HepG2 (cell line): ENCODE measurements around the gene LUC7L2. TPM values are rescaled to one million over a fixed set of nuclear protein-coding genes. Genes with fewer than 3 reads are reported as not detected.
A peak's percentile ranks its signal among the peaks of the same experiment; 100 is the strongest.

Experiments used
- ATAC-seq: fragments of 200-7000 bp; cut with Tn5 transposase; 3 replicates; pipeline ENCODE4 v1.9.1; 2020; ENCODE audit warnings: mild to moderate bottlenecking, moderate library complexity
- BruUV-seq: library from RNA; stranded (reverse); fragments of 400-500 nt; replicated peaks from 2 replicates; lab custom pipeline; 2021; lab: Mats Ljungman, UMichigan
- CTCF ChIA-PET: fragments of 300-600 bp; formaldehyde crosslinking; extraction: SDS; loops from one replicate; lab custom pipeline; 2021; ENCODE audit warnings: low total read pairs, inconsistent platforms, low intra/inter-chr PET ratio; lab: Yijun Ruan, JAX
- POLR2A ChIA-PET: fragments of 350-600 bp; sonication (Branson Sonifier 250); formaldehyde crosslinking; loops from one replicate; lab custom pipeline; 2020; ENCODE audit warnings: antibody characterized with exemption, inconsistent platforms; lab: Yijun Ruan, JAX
- DNase-seq: peaks from one replicate; pipeline ENCODE4 v3.0.0-alpha.2; 2015; ENCODE audit warnings: low spot score
- FAIRE-seq: peaks from 3 replicates; lab custom pipeline; 2011; peaks lifted over from hg19 to GRCh38; lab: Jason Lieb, UNC
- H2AFZ ChIP-seq: one replicate; pipeline ENCODE4 v1.6.1; 2011; ENCODE audit warnings: low read length, inconsistent platforms
- H3K27ac ChIP-seq: fragments of 300-600 bp; 3 replicates; pipeline ENCODE4 v1.8.0; 2011; ENCODE audit warnings: mixed run types, mild to moderate bottlenecking, mixed read lengths, low read length, inconsistent platforms; ENCODE audit not compliant: insufficient read depth; ENCODE audit errors: extremely low read length
- H3K27me3 ChIP-seq, 2 experiments: fragments of 200-600 bp in 1 of 2; 2 replicates in 1 of 2; 3 replicates in 1 of 2; pipeline versions ENCODE4 v1.6.0 to v1.8.0; 2011; ENCODE audit warnings: low read length in 2 of 2, mild to moderate bottlenecking in 2 of 2, moderate library complexity in 2 of 2, inconsistent platforms in 1 of 2; ENCODE audit not compliant: insufficient read depth in 2 of 2, control insufficient read depth in 1 of 2
- H3K36me3 ChIP-seq, 2 experiments: fragments of 200-600 bp in 1 of 2; replicated peaks in 1 of 2; 2 replicates in 1 of 2; 3 replicates in 1 of 2; pipeline versions ENCODE4 v1.5.1 to v1.8.0; 2011; ENCODE audit warnings: low read length in 2 of 2, inconsistent platforms in 1 of 2; ENCODE audit not compliant: insufficient read depth in 2 of 2, control insufficient read depth in 1 of 2
- H3K4me1 ChIP-seq: 2 replicates; pipeline ENCODE4 v1.5.1; 2012; ENCODE audit warnings: low read length, inconsistent platforms; ENCODE audit not compliant: insufficient read depth
- H3K4me2 ChIP-seq: 2 replicates; pipeline ENCODE4 v1.6.0; 2011; ENCODE audit warnings: low read depth, low read length, inconsistent platforms
- H3K4me3 ChIP-seq, 3 experiments: fragments of 200-600 bp in 1 of 3; sonication (generic), shearing (Covaris generic) in 1 of 3; replicated peaks in 1 of 3; 2 replicates each; pipeline ENCODE4 v1.5.1; 2011 to 2016; ENCODE audit warnings: low read length in 3 of 3, inconsistent platforms in 2 of 3, low read depth in 2 of 3, mild to moderate bottlenecking in 2 of 3, control low read depth in 1 of 3, mixed read lengths in 1 of 3; ENCODE audit not compliant: insufficient read depth in 1 of 3
- H3K79me2 ChIP-seq: one replicate; pipeline ENCODE4 v1.6.1; 2011; ENCODE audit warnings: low read length, inconsistent platforms; ENCODE audit not compliant: insufficient read depth
- H3K9ac ChIP-seq: 2 replicates; pipeline ENCODE4 v1.6.0; 2011; ENCODE audit warnings: mild to moderate bottlenecking, low read depth, low read length, inconsistent platforms; ENCODE audit not compliant: insufficient read depth
- H3K9me3 ChIP-seq: 2 replicates; pipeline ENCODE4 v1.5.1; 2012; ENCODE audit warnings: mild to moderate bottlenecking, low read length
- H4K20me1 ChIP-seq: 2 replicates; pipeline ENCODE4 v1.6.0; 2011; ENCODE audit warnings: inconsistent platforms, mild to moderate bottlenecking, low read length, moderate library complexity; ENCODE audit not compliant: insufficient read depth
- SIN3B ChIP-seq: fragments of 150-350 bp; IDR thresholded peaks from 2 replicates; pipeline ENCODE4 v1.6.1; 2014; ENCODE audit warnings: low read length
- ZBED4 ChIP-seq: sonication (generic); formaldehyde crosslinking; IDR thresholded peaks from 2 replicates; pipeline ENCODE4 v1.4.0; 2020; ENCODE audit warnings: missing genetic modification reagents, borderline replicate concordance
- ZNF121 ChIP-seq: sonication (generic); formaldehyde crosslinking; IDR thresholded peaks from 2 replicates; pipeline ENCODE4 v1.5.0; 2020; ENCODE audit warnings: mild to moderate bottlenecking, missing genetic modification reagents
- ZNF597 ChIP-seq: sonication (generic); formaldehyde crosslinking; IDR thresholded peaks from 2 replicates; pipeline ENCODE4 v1.5.0; 2020; ENCODE audit warnings: missing genetic modification reagents
- ZNF639 ChIP-seq: conservative IDR thresholded peaks from 2 replicates; pipeline ENCODE4 v1.6.1; 2018; ENCODE audit warnings: missing genetic modification reagents
- WGBS: methylation state at CpG from one replicate; pipeline ENCODE4 v1.1.6; 2017; ENCODE audit warnings: low lambda C conversion rate; 5-methylcytosine and 5-hydroxymethylcytosine counted together
- in situ Hi-C: cut with HindIII; loops from 2 replicates; pipeline ENCODE4 v1.10.0; 2017; ENCODE audit warnings: low pct_unique_long_range_greater_than_20kb; ENCODE audit not compliant: extremely low pct_ligation_motif_present
- intact Hi-C: fragments of 100-400 bp; cut with micrococcal nuclease; formaldehyde crosslinking; loops from one replicate; pipeline ENCODE4 v1.10.0; 2022; ENCODE audit not compliant: unreplicated experiment
- polyA plus RNA-seq, 8 experiments: library from polyadenylated mRNA; depleted of rRNA in 3 of 8; stranded (reverse) in 7 of 8; unstranded in 1 of 8; fragments of >200 nt; fragmentation: Illumina TruSeq in 4 of 8; extraction: Trizol in 4 of 8; gene quantifications; 2 replicates each; pipeline versions ENCODE4 v1.2.1 to v1.2.3, GENCODE V29; 2011 to 2016; ENCODE audit warnings: low read depth in 4 of 8, missing spikeins in 1 of 8, mixed read lengths in 1 of 8; ENCODE audit not compliant: insufficient read depth in 1 of 8
- total RNA-seq, 5 experiments: library from RNA; depleted of rRNA; stranded (reverse); fragments of >200 nt; fragmentation: Illumina TruSeq; extraction: Trizol; gene quantifications; 2 replicates each; pipeline ENCODE4 v1.2.3, GENCODE V29; 2016; ENCODE audit warnings: low read depth in 1 of 5

The LUC7L2 gene
- total and polyA plus RNA-seq, 2 of the 13 experiments (the other 11 are each of a cell fraction or from before 2014, with no cell fraction given): 17.9 to 50.7 TPM

GRCh38 chr7:139389091-139389490 lies 29.4 kb downstream of the LUC7L2 start (continued):
- TF ChIP-seq ZNF597 (CRISPR knock-in tag): no peak
- no peak for TF ChIP-seq ZBED4 (CRISPR knock-in tag)
- no peak for TF ChIP-seq ZNF639 (CRISPR knock-in tag)

GRCh38 chr7:139389774-139390173 lies 30.1 kb downstream of the LUC7L2 start:
- intact Hi-C loops (no loop called here), in situ Hi-C loops (no loop called here)
- Histone ChIP-seq H3K27me3 (no peaks in the 10 kb centered on the region), H3K9me3 (no peaks in the 10 kb centered on the region), H4K20me1 (peaks cover 9% of the 10 kb centered on the region), H3K9ac (no peak overlapping the region), H3K36me3 (peaks cover 11 to 41% of the 10 kb centered on the region in 2 experiments), H3K79me2 (peaks cover 46% of the 10 kb centered on the region), H3K4me2 (no peak overlapping the region), H3K4me1 (no peaks in the 10 kb centered on the region), H3K4me3 (no peak overlapping the region), H3K27ac (no peak overlapping the region), H2AFZ (no peak overlapping the region)
- FAIRE-seq: no peak
- 100% methylated on average over 2 of the region's 2 CpGs for WGBS
- no peak for DNase-seq
- ATAC-seq: no peak
- BruUV-seq: no TSS peak
- ChIA-PET POLR2A (no interaction called here), CTCF (no interaction called here)
- TF ChIP-seq ZNF121 (CRISPR knock-in tag) (peak; percentile 88), SIN3B (no peak)
